BJ (cell line): Measurements from ENCODE around the gene RBMS2. TPM values are rescaled to one million over a fixed set of nuclear protein-coding genes. Genes with fewer than 3 reads are reported as not detected.
"Not testable (repeated sequence)": the region's sequence is repeated elsewhere in the genome, so short reads cannot be mapped to it uniquely, and the experiment has no call there.

Experiments used
- CTCF ChIA-PET: fragments of 350-600 bp; formaldehyde crosslinking; extraction: SDS; loops from one replicate; lab custom pipeline; 2021; ENCODE audit warnings: antibody characterized with exemption, inconsistent platforms; lab: Yijun Ruan, JAX
- POLR2A ChIA-PET: fragments of 300-600 bp; sonication (Branson Sonifier 250); formaldehyde crosslinking; extraction: SDS; loops from one replicate; lab custom pipeline; 2021; ENCODE audit warnings: antibody characterized with exemption; lab: Charles Lee
- DNase-seq: peaks from one replicate; pipeline ENCODE4 v3.0.0-alpha.2; 2011; ENCODE audit warnings: low read depth
- H3K27me3 ChIP-seq: 2 replicates; pipeline ENCODE4 v1.6.0; 2011; ENCODE audit warnings: low read length; ENCODE audit not compliant: control insufficient read depth, insufficient read depth
- H3K36me3 ChIP-seq: 2 replicates; pipeline ENCODE4 v1.5.1; 2011; ENCODE audit warnings: low read length; ENCODE audit not compliant: control insufficient read depth, insufficient read depth
- H3K4me3 ChIP-seq: 2 replicates; pipeline ENCODE4 v1.5.1; 2011; ENCODE audit warnings: low read depth, mild to moderate bottlenecking, control low read depth, low read length
- polyA plus RNA-seq: library from polyadenylated mRNA; depleted of rRNA; stranded (reverse); fragments of >200 nt; gene quantifications from 2 replicates; pipeline ENCODE4 v1.2.3, GENCODE V29; 2011
- TF ChIP-seq, protein P1 (sequence below): IDR thresholded peaks from 2 replicates; pipeline ENCODE4 v1.5.1; 2011; ENCODE audit warnings: low read depth, mild to moderate bottlenecking, control low read depth, inconsistent platforms, low read length, moderate library complexity; ENCODE audit not compliant: insufficient read depth

RBMS2 gene
- polyA plus RNA-seq, 1 experiment = 67.9 TPM

DNA sequence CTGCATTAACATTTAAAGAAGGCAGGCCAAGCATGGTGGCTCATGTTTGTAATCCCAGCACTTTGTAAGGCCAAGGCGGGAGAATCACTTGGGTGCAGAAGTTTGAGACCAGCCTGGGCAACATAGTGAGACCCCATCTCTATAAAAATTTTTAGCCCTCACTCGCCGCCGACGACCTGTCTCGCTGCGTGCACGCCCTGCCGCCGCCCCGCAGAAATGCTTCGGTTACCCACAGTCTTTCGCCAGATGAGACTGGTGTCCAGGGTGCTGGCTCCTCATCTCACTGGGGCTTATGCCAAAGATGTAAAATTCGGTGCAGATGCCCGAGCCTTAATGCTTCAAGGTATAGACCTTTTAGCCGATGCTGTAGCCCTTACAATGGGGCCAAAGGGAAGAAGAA is 10.8 kb upstream of the RBMS2 start:
- no peaks in the 10 kb centered on the region for H3K36me3 ChIP-seq
- no peak overlapping the region for H3K4me3 ChIP-seq
- ChIA-PET POLR2A (no interaction called here), CTCF (interaction anchor here (1.3 to 3.8 kb wide), 3 partner anchors 9 to 83 kb away, joined by 5 to 17 read pairs (median 8); no protein-coding TSS in a partner anchor)
- no peaks in the 10 kb centered on the region for H3K27me3 ChIP-seq
- DNase-seq = no peak
- TF ChIP-seq, protein P1, sequence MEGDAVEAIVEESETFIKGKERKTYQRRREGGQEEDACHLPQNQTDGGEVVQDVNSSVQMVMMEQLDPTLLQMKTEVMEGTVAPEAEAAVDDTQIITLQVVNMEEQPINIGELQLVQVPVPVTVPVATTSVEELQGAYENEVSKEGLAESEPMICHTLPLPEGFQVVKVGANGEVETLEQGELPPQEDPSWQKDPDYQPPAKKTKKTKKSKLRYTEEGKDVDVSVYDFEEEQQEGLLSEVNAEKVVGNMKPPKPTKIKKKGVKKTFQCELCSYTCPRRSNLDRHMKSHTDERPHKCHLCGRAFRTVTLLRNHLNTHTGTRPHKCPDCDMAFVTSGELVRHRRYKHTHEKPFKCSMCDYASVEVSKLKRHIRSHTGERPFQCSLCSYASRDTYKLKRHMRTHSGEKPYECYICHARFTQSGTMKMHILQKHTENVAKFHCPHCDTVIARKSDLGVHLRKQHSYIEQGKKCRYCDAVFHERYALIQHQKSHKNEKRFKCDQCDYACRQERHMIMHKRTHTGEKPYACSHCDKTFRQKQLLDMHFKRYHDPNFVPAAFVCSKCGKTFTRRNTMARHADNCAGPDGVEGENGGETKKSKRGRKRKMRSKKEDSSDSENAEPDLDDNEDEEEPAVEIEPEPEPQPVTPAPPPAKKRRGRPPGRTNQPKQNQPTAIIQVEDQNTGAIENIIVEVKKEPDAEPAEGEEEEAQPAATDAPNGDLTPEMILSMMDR = no peak

DNA sequence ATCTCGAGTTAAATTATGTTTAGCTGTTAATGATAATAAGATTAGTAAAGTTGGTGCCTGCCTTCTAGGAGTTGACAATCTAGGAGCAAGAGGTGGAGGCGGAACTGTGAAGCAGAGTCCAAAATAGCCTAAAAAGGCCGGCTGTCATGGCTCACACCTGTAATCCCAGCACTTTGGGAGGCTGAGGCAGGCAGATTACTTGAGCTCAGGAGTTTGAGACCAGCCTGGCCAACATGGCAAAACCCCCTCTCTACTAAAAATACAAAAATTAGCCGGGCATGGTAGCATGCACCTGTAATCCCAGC is 7.7 kb upstream of the RBMS2 start:
- H3K27me3 ChIP-seq, H3K36me3 ChIP-seq, POLR2A ChIA-PET, DNase-seq, H3K4me3 ChIP-seq: not testable (repeated sequence)
- CTCF ChIA-PET = interaction anchor here (0.6 to 5.5 kb wide), 25 partner anchors 8 to 121 kb away, joined by 3 to 119 read pairs (median 5); no protein-coding TSS in a partner anchor

DNA sequence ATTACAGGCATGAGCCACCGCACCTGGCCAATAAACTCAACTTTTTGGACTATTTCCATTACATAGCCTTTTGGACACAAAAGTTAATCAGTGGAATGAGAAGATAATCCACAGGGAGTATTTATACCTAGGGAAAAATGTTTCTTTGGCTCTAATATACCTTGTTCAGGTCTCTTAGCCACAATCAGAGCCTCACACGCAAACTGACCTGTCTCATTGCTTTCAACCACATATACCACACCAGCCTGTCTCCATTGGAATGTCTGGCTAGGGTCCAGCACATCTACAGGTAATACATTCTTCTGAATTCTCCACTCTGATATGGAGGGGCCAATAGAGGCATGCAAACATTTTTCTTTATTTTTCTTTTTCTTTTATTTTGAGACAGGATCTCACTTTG is 3.8 kb upstream of the RBMS2 start:
- TF ChIP-seq, protein P1 = no peak
- Histone ChIP-seq H3K27me3 (no peaks in the 10 kb centered on the region), H3K36me3 (no peaks in the 10 kb centered on the region), H3K4me3 (no peak overlapping the region)
- no peak for DNase-seq
- POLR2A ChIA-PET = no interaction called here
- CTCF ChIA-PET = interaction anchor here (0.9 to 5.2 kb wide), 4 partner anchors 16 to 118 kb away, joined by 3 to 87 read pairs (median 12); no protein-coding TSS in a partner anchor

DNA sequence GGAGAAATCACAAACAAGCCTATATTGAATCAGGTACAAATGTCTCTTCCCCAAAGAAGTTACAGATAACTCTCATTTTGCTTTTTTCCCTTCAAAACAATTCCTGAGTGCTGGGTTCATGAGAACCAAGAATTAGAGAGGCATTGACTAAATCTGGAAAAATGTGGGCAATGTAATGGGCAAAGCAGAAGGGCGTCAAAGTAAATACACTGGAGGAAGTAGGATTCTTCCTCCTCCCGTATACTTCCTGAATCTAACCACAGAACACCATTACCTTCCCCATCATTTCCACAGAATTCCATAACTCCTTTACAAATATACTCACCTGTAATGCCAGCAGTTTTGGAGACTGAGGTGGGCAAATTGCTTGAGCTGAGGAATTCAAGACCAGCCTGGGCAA is 3.0 kb upstream of the RBMS2 start:
- no peaks in the 10 kb centered on the region for H3K27me3 ChIP-seq
- no peak overlapping the region for H3K4me3 ChIP-seq
- TF ChIP-seq, protein P1 = no peak
- ChIA-PET CTCF (interaction anchor here (5.0 kb wide), 1 partner anchor 75 kb away, joined by 21 read pairs; no protein-coding TSS in a partner anchor), POLR2A (no interaction called here)
- H3K36me3 ChIP-seq = no peaks in the 10 kb centered on the region
- no peak for DNase-seq

DNA sequence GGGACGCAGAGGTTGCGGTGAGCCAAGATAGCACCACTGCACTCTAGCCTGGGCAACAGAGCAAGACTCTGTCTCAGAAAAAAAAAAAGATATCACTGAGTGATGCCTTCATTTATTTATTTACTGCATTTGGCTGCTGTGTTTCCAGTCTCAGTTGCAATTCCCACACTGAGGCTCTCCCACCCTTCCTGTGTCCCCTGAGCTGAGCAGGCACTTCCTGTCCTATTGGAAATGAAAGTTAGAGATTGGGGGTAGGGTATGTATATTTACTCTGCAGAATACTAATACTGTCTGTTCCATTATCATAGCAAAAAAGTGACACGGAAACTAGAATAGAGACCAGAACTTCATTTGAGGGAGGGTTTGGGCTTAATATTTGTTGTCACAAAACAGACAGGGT is 1.6 kb upstream of the RBMS2 start:
- TF ChIP-seq, protein P1 = no peak
- no peak overlapping the region for H3K4me3 ChIP-seq
- no peaks in the 10 kb centered on the region for H3K36me3 ChIP-seq
- H3K27me3 ChIP-seq = no peaks in the 10 kb centered on the region
- no peak for DNase-seq
- CTCF ChIA-PET = interaction anchor here (0.6 to 5.0 kb wide), 6 partner anchors 9 to 74 kb away, joined by 3 to 21 read pairs (median 4); no protein-coding TSS in a partner anchor
- POLR2A ChIA-PET = no interaction called here

DNA sequence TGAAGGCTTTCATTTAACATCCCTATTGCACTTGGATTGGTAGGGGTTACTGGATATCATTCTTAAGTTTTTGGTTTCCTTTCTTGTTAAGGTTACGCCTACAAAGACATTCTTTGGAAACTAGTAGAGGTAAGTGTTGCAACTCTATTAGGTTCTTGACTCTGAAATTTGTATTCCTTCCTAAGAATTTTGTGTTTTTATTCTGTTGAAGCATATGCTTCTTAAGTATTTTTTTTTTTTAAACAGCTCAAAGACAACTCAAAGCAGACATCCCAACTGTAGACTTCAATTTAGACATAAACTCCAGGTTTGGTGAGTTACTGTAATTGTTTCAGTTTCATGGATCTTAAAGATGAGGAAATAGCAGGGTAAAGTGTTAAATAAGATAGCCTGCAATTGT is 1.1 kb upstream of the RBMS2 start:
- ChIA-PET POLR2A (no interaction called here), CTCF (interaction anchor here (0.6 to 5.0 kb wide), 4 partner anchors 8 to 73 kb away, joined by 3 to 21 read pairs (median 5); no protein-coding TSS in a partner anchor)
- no peak for DNase-seq
- Histone ChIP-seq H3K36me3 (peaks cover 1% of the 10 kb centered on the region; the same call in 1 of the 2 replicates), H3K4me3 (no peak overlapping the region), H3K27me3 (no peaks in the 10 kb centered on the region)
- TF ChIP-seq, protein P1 = no peak
